Psoas muscle (tissue), 8 donors: ENCODE measurements around the gene SFRP2. TPM values are rescaled to one million over a fixed set of nuclear protein-coding genes. Genes with fewer than 3 reads are reported as not detected.

Experiments
- ATAC-seq, 4 donors: fragments of 200-7000 bp; cut with Tn5 transposase; one replicate each; pipeline ENCODE4 v1.9.1; 2020; ENCODE audit warnings: moderate library complexity in 3 of 4, mild to moderate bottlenecking in 2 of 4
- DNase-seq, 2 donors: peaks; one replicate each; pipeline ENCODE4 v3.0.0-alpha.2; 2020
- H3K27ac ChIP-seq: fragments of 200-600 bp; one replicate; pipeline ENCODE4 v1.8.0; 2022
- H3K27me3 ChIP-seq, 3 donors: fragments of 200-600 bp in 1 of 3; one replicate each; pipeline versions ENCODE4 v1.6.1 to v1.8.0; 2013 to 2022; ENCODE audit warnings: low read length in 2 of 3, mild to moderate bottlenecking in 2 of 3, moderate library complexity in 1 of 3; ENCODE audit not compliant: insufficient read depth in 3 of 3
- H3K36me3 ChIP-seq, 2 donors: fragments of 200-600 bp in 1 of 2; one replicate each; pipeline versions ENCODE4 v1.6.1 to v1.8.0; 2013 to 2022; ENCODE audit warnings: low read depth in 1 of 2, mild to moderate bottlenecking in 1 of 2, moderate library complexity in 1 of 2; ENCODE audit not compliant: insufficient read depth in 1 of 2
- H3K4me1 ChIP-seq: fragments of 200-600 bp; one replicate; pipeline ENCODE4 v1.8.0; 2022
- H3K4me3 ChIP-seq: fragments of 200-600 bp; one replicate; pipeline ENCODE4 v1.8.0; 2022; ENCODE audit warnings: mild to moderate bottlenecking
- H3K9me3 ChIP-seq: fragments of 200-600 bp; one replicate; pipeline ENCODE4 v1.8.0; 2022
- CTCF ChIP-seq: fragments of 200-600 bp; IDR thresholded peaks from one replicate; pipeline ENCODE4 v1.8.0; 2022; ENCODE audit warnings: antibody characterized with exemption
- WGBS, 3 donors: extraction: QIAGEN DNeasy Blood & Tissue Kit; methylation state at CpG; one replicate each; pipeline versions ENCODE4 v1.1.6 to v1.1.7; 2013; 5-methylcytosine and 5-hydroxymethylcytosine counted together
- intact Hi-C, 2 donors: fragments of 100-400 bp; cut with DNase I; formaldehyde crosslinking; loops; one replicate each; pipeline versions ENCODE4 v1.11.0 to v1.14.2; 2022
- polyA plus RNA-seq, 3 donors: library from polyadenylated mRNA; stranded (reverse); fragments of 200-250 nt; gene quantifications; one replicate each; pipeline ENCODE4 v1.2.3, GENCODE V29; 2013
- total RNA-seq, 4 donors: library from RNA; stranded (reverse); fragmentation: NEBNext Ultra II Directional in 2 of 4; extraction: Animal tissue kit (Norgen Biotek cat#: 25700) in 2 of 4; gene quantifications; one replicate each; pipeline versions ENCODE4 v1.2.1 to v1.2.4, GENCODE V29; 2021 to 2023
- donor health status: healthy with polysubstance abuse.
- donor health status: DM: no; HTN: no; CAD: no; lungs with moderate emphysema.
- donor health status: Bipolar disorder and iron deficiency.
- donor health status: healthy.
- donor health status: DM: yes; HTN: yes; CAD: no.
- donor health status: DM: no; HTN: no; CAD: no.
- donor health status: DM: no; HTN: no; CAD: no.
- donor health status: DM: yes; HTN: yes; CAD: no.

SFRP2 gene
- total and polyA plus RNA-seq, 7 donors, result 0.25 to 9.5 (median 2.2) TPM

- H3K27ac ChIP-seq, result no peak overlapping the region
- TF ChIP-seq CTCF, result no peak
- H3K4me1 ChIP-seq, result no peaks in the 10 kb centered on the region
- intact Hi-C loops, result no loop called here
- no peak for DNase-seq
- no peaks in the 10 kb centered on the region for H3K27me3 ChIP-seq
- no peaks in the 10 kb centered on the region for H3K9me3 ChIP-seq
- WGBS, 3 donors, result 79 to 87% (median 84%) methylated on average over 9 of the region's 9 CpGs
- H3K36me3 ChIP-seq, result no peaks in the 10 kb centered on the region
- no peak for ATAC-seq
- H3K4me3 ChIP-seq, result no peak overlapping the region
These were observed 21.3 kb upstream of the SFRP2 start for GRCh38 chr4:153809916-153810810.

- H3K36me3 ChIP-seq, result no peaks in the 10 kb centered on the region
- no peaks in the 10 kb centered on the region for H3K4me1 ChIP-seq
- no peak for TF ChIP-seq CTCF
- H3K4me3 ChIP-seq, result no peak overlapping the region
- intact Hi-C loops, result no loop called here
- DNase-seq (no peak), ATAC-seq (no peak)
- no peaks in the 10 kb centered on the region for H3K27me3 ChIP-seq
- H3K27ac ChIP-seq, result no peak overlapping the region
- no peaks in the 10 kb centered on the region for H3K9me3 ChIP-seq
These were observed 20.4 kb upstream of the SFRP2 start for GRCh38 chr4:153809307-153809706.

GRCh38 chr4:153808175-153808574 is 19.3 kb upstream of the SFRP2 start:
- Histone ChIP-seq H3K9me3 (no peaks in the 10 kb centered on the region), H3K4me3 (no peak overlapping the region), H3K4me1 (no peaks in the 10 kb centered on the region), H3K27me3 (no peaks in the 10 kb centered on the region), H3K36me3 (no peaks in the 10 kb centered on the region), H3K27ac (no peak overlapping the region)
- no peak for DNase-seq
- ATAC-seq, result no peak
- TF ChIP-seq CTCF, result no peak
- WGBS, 3 donors, result 59 to 75% (median 68%) methylated on average over 1 of the region's 1 CpG
- intact Hi-C loops, result no loop called here

- no peaks in the 10 kb centered on the region for H3K36me3 ChIP-seq
- DNase-seq (no peak), ATAC-seq (no peak)
- intact Hi-C loops, result no loop called here
- no peak overlapping the region for H3K4me3 ChIP-seq
- H3K4me1 ChIP-seq, result no peaks in the 10 kb centered on the region
- no peaks in the 10 kb centered on the region for H3K9me3 ChIP-seq
- no peaks in the 10 kb centered on the region for H3K27me3 ChIP-seq
- WGBS, 3 donors, result 91 to 96% (median 94%) methylated on average over 28 to 30 of the region's 30 CpGs
- no peak overlapping the region for H3K27ac ChIP-seq
- TF ChIP-seq CTCF, result no peak
These were observed 17.2 kb upstream of the SFRP2 start for GRCh38 chr4:153806073-153806472.

- TF ChIP-seq CTCF, result no peak
- WGBS, 3 donors, result 31 to 33% (median 31%) methylated on average over 3 of the region's 3 CpGs
These were observed 15.8 kb upstream of the SFRP2 start for GRCh38 chr4:153804722-153805121.

More at GRCh38 chr4:153804722-153805121, 15.8 kb upstream of the SFRP2 start:
- no peak for ATAC-seq
- Histone ChIP-seq H3K4me1 (no peaks in the 10 kb centered on the region), H3K4me3 (no peak overlapping the region), H3K27ac (no peak overlapping the region), H3K27me3 (no peaks in the 10 kb centered on the region), H3K9me3 (no peaks in the 10 kb centered on the region), H3K36me3 (no peaks in the 10 kb centered on the region)
- intact Hi-C loops, result no loop called here
- no peak for DNase-seq
